Measurements from ENCODE around the gene CDK18.

CDK18 gene

DNA sequence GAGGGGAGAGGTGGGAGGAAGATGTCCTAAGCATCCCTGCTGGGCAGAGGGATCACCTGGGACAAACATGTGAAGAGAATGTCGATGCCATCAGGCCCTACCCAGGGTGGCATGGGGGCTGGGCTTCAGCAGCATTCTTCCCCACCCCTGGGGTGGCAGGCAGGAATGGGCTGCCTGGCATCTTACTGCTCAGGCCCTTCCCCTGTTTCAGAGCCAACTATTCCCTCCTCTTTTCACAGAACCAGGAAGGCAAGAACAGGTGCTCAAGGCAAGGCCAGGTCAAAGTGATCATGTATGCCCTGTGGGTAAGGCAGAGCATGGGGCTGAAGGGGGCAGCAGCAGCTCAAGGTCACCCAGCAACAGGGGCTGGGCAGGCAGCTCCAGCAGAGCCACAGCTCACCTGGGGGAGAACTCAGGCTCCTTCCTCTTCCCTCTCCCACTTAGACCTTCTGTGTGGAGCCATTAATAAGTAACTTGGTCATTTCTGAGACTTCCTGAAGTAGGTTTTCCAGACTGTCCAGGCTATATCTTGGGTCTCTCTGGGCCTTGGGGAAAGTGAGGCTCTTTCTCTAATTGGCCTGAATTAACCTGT is 70.9 kb downstream of the CDK18 start:
- no peak for DNase-seq

DNA sequence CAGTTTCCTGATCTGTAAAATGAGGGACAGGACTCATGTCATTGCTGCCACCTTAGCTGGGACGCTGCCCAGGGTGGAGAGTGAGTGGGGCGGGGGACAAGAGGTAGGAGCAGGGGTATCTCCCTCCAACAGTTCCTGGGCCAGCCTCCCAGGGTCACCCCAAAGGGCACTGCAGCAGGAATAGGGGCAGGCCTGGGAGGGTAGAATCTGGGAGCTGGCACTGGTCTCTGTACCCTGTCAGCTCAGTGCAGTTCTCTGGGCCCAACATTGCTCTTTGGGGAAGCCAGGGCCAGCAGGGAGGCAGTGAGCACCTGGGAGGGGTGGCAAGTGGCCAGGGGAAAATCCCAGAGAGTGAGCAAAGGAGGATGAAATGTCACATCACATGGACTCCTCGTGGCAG is 71.5 kb downstream of the CDK18 start:
- DNase-seq: no peak

DNA sequence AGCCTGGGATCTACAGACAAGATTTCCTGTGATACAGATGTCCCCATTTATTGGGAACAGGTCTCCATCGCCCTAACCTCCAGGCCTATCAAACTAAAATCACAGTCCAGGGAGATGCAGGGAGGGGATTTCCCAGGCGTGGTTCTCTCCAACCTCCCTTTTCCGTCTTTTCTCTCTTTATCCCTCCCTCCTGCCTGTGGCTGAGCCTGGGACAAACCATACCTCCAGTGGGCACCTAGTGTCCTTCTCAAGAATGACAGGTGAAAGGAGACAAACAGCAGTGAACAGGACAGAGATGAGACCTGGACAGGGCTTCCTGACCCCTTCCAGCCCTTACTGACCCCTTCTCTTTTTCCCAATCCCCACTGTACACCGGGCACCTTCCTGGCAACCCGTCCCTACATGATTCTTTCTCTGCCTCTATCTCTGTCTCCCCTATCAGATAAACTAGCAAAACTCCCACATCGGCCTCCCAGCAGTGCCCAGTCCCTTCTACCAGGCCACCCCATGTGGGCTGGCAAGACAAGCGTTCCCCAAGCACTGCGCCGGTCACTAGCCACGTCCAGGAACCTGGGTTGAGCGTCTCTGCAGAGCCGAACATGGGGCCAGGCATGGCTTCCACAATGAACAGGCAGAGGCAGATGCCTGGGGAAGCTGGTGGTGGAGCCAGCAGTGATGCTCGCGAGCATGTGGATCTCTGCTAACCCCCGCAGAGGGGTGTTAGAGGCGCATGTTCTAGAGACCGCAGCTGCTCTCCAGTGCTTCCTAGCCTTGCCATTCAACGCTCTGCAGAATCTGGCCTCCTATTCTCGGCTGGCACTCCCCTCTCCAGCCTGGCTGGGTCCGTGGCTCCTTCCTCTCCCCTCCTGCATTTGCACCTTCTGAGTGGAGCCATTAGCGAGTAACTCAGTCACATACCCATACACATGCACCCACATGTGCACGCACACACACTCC is 72.6 kb downstream of the CDK18 start:
- DNase-seq: no peak

DNA sequence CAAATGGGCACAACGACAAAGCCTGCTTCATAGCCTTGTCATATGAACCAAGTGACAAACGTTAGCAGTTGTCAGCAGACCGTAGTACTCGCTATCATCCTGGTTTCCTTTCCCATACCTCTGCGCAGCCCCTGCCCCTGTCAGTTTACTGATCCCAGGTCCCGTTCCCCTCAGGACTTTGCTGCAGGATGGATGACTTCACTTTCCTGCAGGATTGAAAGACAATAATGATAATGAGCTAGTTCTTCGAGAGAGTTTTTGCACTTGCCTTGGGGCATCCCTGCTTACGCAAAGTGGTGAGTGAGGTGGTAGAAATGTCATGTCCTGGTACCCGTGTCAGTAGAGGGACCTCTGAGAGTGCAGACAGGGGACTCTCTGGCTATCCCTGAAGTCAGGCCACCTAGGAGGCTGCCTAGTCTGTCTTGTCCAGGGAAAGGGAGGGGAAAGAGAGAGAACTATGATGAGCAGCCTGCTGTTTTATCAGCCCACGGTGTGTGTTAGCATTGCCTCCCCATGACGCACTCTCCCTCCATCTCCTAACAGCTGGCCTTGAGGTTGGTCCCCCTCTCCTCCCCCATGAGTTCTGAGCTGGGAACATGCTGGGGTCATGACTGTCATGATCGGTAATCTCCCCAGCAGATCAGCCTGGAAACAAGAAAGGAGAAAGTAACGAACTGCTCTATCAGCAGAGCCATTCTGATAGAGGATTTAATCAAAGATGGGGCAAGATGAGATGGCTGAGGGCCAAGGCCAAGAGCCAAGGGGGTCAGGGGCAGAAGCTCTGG is 73.6 kb downstream of the CDK18 start:
- no peak for DNase-seq

DNA sequence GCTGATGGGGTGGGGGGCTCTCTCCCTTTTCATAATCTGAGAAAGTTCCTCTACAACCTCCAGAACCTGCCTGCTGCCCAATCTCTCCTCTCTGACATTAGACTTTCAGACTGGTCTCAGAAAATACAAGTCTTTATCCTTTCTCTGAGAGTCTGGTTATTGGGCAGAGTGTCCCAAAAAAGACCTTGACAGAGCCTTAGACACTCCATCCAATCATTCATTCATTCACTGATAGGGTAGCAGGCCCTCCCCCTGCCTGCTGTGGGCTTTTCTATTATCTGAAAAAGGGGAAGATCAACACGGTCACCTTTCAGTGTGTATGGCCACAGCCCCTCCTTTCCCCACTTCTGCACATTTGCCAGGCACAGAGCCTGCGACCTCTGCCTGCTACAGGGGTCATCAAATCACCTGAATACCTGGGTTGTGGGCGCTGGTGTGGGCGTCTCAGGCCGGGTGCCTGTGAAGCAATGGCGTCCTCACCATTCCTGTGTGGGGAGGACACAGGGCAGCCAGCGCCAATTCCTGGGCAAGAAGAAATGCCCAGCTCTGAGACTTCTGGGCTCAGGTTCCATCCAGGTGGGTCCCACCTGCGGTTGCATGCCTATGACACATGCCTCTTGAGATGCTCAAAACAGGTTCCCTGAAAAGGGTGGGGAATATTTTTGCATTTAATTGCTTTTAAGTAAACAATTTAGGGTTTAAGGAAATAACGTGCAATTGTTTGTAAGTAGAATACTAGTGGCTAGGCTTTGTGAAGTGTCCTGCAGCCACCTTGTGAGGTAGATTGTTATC is 74.5 kb downstream of the CDK18 start:
- DNase-seq: no peak

DNA sequence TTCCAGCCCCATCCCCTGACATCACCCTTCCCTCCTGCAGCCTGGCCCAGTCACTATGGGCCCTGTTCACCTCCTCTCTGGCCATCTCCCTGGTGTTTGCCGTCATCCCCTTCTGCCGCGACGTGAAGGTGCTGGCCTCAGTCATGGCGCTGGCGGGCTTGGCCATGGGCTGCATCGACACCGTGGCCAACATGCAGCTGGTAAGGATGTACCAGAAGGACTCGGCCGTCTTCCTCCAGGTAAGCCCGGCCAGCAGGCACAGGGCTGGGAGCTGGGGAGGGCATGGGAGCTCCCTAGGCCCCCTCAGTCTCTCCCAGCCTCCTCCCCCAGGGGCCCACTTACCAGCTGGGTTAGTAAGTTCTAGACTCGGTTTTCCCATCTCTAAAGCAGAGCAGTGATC is 75.2 kb downstream of the CDK18 start:
- DNase-seq: no peak

DNA sequence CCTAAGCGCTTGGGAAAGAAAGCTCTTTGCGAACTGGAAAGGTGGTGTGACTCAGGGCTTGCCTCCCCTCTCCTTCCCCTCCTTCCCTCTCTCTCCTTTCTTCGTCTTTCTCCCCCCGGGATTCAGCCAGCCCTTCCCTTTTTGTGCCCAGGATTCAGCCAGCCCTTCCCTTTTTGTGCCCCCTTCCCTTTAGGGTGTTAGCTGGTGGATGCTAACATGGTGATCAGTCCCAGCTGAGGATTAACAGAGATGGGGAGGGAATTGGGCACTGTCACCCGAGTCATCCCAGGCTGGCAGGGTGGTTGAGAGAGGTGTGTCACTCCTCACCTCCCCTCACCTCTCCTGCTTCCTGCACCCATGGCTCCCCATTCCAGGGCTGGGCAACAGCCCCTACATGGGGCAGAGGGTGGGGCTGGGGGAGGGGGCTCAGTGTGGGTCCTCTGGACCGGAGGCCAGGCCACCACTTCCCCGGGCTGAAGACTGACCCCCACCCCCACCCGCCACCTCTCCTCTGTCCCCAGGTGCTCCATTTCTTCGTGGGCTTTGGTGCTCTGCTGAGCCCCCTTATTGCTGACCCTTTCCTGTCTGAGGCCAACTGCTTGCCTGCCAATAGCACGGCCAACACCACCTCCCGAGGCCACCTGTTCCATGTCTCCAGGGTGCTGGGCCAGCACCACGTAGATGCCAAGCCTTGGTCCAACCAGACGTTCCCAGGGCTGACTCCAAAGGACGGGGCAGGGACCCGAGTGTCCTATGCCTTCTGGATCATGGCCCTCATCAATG is 75.9 kb downstream of the CDK18 start:
- no peak for DNase-seq

DNA sequence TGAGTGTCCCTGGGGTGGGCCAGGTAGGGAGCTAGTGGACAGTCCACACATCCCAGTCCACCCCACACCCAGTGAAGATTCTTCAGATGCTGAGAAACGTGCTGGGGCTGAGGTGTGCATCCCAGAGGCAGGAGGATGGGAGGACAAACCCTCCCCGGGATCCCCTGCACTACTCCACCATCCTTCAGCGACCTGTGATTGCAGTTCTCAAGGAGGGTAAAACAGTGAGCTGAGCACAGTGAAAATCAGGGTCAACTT is 76.4 kb downstream of the CDK18 start:
- DNase-seq: no peak

DNA sequence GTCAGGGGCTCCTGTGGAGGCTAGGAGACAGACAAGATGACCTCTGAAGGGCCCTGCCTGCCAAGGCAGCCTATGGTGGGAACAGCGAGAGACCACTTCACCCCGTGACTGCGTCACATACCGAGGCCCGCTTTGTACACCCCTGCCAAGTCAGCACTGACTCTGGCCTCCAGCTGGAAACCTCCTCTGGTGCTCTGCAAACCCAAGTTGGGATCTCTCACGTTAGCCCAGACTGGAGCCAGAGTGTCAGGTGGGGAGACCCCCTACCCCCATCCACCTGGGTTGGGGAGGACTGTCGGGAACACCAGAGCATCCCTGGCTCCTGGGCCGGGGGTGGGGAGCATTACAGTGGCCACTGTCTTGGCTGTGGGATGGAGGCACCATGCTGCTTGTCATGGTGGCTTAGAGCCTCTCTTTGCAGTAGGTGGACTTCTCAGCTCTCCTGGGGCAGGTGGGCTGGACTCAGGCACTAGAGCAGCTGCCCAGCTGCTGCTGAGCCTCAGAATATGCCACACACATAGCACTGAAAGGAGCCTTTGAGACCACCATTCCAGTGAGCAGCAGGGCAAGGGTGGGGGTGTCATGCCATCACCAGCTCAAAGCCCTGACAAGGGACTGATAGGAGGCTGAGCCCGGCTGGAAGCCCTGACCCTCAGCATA is 77.0 kb downstream of the CDK18 start:
- DNase-seq: no peak

DNA sequence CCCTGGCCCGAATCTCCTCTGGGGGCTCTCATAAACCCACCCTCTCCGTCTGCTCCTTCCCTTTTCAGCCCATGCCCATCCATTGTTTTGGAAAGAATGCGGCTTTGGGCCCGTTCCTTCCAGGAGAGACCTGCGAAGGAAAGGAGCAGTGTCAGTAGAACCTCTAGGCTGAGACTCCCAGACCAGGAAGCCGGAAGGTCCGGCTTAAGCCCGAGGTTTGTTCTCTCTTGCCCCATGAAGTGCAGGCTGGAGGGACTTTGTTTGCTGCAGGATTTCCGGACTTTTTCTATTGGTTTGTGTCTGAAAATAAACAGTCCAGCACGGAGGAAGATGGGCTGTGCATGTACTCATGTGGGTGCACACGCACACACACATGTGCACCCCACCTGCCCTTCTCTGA is 77.6 kb downstream of the CDK18 start:
- no peak for DNase-seq
